GM10266 (cell line): ENCODE data around the gene PKLR.

ENCODE experiments used
- DNase-seq: peaks from one replicate; pipeline ENCODE4 v3.0.0; 2012; ENCODE audit errors: extremely low spot score
- TF ChIP-seq, protein P1 (sequence below): IDR thresholded peaks from 2 replicates; pipeline ENCODE4 v1.5.1; 2012; ENCODE audit warnings: mild to moderate bottlenecking, low read depth; ENCODE audit not compliant: control insufficient read depth, insufficient read depth; ENCODE audit errors: missing control alignments

PKLR gene

DNA sequence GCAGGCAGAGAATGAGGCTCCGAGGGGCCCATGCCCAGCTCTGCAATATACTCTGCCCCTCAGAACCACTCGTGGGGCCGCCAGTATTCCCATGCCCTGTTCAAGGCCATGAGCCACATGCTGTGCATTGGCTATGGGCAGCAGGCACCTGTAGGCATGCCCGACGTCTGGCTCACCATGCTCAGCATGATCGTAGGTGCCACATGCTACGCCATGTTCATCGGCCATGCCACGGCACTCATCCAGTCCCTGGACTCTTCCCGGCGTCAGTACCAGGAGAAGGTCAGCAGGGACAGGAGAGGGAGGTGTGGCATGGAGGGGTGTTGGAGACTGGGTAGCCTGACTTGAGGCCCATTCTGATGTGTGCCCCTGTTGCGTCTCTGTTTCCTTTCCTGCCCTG lies 16.8 kb downstream of the PKLR start:
- TF ChIP-seq, protein P1, sequence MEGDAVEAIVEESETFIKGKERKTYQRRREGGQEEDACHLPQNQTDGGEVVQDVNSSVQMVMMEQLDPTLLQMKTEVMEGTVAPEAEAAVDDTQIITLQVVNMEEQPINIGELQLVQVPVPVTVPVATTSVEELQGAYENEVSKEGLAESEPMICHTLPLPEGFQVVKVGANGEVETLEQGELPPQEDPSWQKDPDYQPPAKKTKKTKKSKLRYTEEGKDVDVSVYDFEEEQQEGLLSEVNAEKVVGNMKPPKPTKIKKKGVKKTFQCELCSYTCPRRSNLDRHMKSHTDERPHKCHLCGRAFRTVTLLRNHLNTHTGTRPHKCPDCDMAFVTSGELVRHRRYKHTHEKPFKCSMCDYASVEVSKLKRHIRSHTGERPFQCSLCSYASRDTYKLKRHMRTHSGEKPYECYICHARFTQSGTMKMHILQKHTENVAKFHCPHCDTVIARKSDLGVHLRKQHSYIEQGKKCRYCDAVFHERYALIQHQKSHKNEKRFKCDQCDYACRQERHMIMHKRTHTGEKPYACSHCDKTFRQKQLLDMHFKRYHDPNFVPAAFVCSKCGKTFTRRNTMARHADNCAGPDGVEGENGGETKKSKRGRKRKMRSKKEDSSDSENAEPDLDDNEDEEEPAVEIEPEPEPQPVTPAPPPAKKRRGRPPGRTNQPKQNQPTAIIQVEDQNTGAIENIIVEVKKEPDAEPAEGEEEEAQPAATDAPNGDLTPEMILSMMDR, result no peak
- DNase-seq, result no peak

DNA sequence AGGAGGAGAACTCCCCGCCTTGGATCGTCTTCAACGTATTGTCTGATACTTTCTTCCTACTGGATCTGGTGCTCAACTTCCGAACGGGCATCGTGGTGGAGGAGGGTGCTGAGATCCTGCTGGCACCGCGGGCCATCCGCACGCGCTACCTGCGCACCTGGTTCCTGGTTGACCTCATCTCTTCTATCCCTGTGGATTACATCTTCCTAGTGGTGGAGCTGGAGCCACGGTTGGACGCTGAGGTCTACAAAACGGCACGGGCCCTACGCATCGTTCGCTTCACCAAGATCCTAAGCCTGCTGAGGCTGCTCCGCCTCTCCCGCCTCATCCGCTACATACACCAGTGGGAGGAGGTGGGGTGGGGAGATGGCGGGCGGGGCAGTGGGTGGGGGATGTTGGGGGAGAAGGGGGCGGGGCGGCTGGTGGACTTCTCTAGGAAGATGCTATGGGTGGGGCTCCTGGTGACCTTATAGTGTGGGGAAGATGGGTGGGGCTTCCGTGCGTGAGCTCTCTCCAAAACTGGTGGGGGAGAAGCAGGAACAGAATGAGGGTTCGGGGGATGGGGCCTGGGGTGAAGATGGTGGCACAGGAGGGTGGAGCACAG lies 18.6 kb downstream of the PKLR start:
- no peak for DNase-seq
- TF ChIP-seq, protein P1, result no peak

DNA sequence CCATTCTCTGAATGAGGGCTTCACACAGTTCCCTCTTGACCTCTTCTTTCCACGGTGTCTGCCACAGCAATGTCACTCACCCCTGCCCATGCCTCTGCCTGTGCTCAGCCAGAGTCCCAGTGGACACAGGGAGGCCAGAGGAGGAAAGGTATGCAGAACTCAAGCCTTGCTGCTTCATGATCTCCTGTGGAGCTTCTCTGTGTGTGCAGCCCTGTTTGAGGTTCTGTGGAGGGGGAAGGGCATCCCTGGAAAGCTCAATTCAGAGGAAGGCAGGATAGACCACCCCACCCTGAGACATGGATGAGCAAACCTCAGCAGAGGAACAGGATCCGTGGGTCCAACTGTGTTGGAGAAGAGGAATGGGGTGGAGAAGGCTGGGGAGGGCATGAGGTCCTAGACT lies 22.0 kb downstream of the PKLR start:
- DNase-seq, result no peak
- TF ChIP-seq, protein P1, result no peak

DNA sequence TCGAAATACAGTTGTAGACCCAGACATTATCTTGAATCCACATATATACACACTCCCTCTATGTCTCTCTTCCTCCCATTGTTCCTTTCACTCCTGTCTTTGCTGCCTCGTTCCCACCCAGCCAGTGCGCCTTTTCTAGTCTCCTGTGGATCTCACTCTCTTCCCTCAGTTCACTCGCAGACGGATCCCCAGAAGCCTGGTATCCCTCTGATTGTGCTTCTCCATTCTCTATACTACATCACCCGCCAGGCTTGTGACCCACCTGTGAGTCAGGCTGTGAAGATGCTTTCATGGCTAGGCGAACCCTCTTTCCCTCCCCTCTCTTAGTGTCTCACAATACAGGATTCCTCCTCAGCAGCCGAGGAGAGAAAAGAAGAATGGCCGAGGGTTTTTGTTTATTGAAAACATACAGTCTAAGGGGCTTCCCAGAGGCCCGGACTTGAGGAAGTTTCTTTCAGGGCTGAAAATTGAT lies 22.5 kb downstream of the PKLR start:
- TF ChIP-seq, protein P1, result no peak
- no peak for DNase-seq

GRCh38 chr1:155277902-155278688 lies 23.1 kb downstream of the PKLR start:
- DNase-seq, result peak; percentile 80
- TF ChIP-seq, protein P1, result peak; percentile 39

- peak; percentile 99 for DNase-seq
- TF ChIP-seq, protein P1, result peak; percentile 58
These were observed 24.0 kb downstream of the PKLR start, which contains the start of gene HCN3 for GRCh38 chr1:155277070-155277901. TSS of gene HCN3 (plus strand) at chr1:155277463. CDS start at chr1:155277591, 128 bp downstream.
